IMR-90 (cell line): Measurements from ENCODE around the gene DOCK1.

Source experiments
- CEBPB ChIP-seq: IDR thresholded peaks from 2 replicates; pipeline ENCODE4 v1.6.1; 2012; ENCODE audit warnings: low read depth, low read length, improper control_type of control experiment
- TF ChIP-seq, protein P1 (sequence below): conservative IDR thresholded peaks from 2 replicates; pipeline ENCODE4 v1.5.1; 2012; ENCODE audit warnings: mild to moderate bottlenecking, low read depth, low read length, improper control_type of control experiment

DNA sequence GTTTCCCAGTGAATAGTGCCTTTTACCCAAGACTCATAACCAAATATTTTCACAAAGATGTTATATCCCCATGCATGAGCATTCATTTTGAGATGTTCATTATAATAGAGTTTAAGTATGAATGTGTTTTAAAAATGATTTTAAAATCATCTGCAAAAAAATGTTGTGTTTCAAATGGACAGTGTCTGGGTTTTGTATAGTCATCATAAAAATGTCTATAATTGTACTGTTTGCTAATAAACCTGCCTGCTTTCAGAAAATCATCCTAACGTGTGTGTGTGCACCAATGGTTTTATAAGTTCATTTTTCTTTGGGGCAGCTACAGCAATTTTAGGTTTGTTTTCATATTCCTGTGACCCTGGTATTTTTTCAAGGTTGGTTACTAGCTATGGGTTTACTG, 228.0 kb downstream of the DOCK1 start:
- TF ChIP-seq, protein P1, sequence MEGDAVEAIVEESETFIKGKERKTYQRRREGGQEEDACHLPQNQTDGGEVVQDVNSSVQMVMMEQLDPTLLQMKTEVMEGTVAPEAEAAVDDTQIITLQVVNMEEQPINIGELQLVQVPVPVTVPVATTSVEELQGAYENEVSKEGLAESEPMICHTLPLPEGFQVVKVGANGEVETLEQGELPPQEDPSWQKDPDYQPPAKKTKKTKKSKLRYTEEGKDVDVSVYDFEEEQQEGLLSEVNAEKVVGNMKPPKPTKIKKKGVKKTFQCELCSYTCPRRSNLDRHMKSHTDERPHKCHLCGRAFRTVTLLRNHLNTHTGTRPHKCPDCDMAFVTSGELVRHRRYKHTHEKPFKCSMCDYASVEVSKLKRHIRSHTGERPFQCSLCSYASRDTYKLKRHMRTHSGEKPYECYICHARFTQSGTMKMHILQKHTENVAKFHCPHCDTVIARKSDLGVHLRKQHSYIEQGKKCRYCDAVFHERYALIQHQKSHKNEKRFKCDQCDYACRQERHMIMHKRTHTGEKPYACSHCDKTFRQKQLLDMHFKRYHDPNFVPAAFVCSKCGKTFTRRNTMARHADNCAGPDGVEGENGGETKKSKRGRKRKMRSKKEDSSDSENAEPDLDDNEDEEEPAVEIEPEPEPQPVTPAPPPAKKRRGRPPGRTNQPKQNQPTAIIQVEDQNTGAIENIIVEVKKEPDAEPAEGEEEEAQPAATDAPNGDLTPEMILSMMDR = no peak
- TF ChIP-seq CEBPB = no peak
